ENCODE results near the gene PLAGL1. TPM values are rescaled to one million over a fixed set of nuclear protein-coding genes. Genes with fewer than 3 reads are reported as not detected.

PLAGL1 gene
- total and polyA plus RNA-seq, 2 of the 8 experiments (the other 6 are each of a cell fraction or from before 2014, with no cell fraction given): 0.94 to 1.1 TPM

DNA sequence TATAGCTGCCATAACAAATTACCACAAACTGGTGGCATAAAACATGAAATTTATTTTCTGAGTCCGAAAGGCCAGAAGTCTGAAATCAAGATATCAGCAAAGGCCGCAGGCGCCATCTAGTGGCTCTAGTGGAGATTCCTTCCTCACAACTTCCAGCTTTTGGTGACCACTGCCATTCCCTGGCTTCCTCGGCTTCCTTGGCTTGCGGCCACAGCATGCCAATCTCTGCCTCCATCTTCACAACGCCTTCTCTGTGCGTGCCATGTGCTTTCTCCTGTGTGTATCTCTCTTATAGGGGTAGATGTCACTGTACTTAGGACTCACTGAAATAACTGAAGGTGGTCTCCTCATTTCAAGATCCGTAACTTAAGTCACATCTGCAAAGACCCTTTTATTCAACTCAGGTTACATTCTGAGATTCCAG is 5.4 kb upstream of the PLAGL1 start (continued):
- no peak for TF ChIP-seq RFX5 (IDR thresholded peaks at IDR 0.05; ENCODE audit: borderline replicate concordance, low read depth, low read length)
- no peak for TF ChIP-seq SIX5 (IDR thresholded peaks at IDR 0.05; ENCODE audit: low read depth, low read length)
- TF ChIP-seq POU5F1 (IDR thresholded peaks at IDR 0.05; ENCODE audit: low read depth, low read length): no peak
- TF ChIP-seq HDAC2 (IDR thresholded peaks at IDR 0.05; ENCODE audit: borderline replicate concordance in 1 of 2, low read depth in 2 of 2, low read length in 2 of 2): peak in 1 of 2 experiments; percentile 67; a peak in 1 of 4 replicates
